ENCODE measurements around the gene GGCX. TPM values are rescaled to one million over a fixed set of nuclear protein-coding genes. Genes with fewer than 3 reads are reported as not detected.
"Not testable (repeated sequence)": the region's sequence is repeated elsewhere in the genome, so short reads cannot be mapped to it uniquely, and the experiment has no call there.

Gene GGCX
- total RNA-seq, 1 donor from 2014 or later = 45.6 TPM

DNA sequence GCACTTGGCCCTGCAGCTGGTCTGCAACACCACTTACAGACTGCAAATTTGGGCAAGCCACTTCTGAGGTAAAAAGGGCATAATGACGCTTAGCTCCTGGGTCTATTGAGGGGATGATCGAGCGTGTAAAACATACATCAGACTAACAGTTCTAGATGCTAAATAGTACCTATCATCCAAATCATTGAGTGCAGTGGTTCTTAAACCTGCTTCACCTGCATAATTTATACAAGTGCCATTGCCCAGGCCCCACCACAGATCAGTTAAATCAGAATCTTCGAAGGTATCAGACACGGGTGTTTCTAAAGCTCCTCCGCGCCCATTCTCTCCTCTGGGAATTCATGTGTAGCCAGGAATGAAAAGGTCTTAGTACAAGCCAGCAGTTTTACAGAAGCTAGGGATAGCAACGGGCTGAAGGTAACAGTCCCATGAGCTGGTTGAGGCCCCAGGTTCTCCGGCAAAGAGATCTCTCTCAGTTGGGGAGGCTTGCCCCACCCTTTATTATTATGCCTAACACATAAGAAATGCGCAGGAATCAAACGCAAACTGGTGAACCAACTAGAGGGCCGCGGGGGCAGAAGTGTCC, 33.5 kb upstream of the GGCX start:
- no peak for DNase-seq (ENCODE audit: low spot score)

DNA sequence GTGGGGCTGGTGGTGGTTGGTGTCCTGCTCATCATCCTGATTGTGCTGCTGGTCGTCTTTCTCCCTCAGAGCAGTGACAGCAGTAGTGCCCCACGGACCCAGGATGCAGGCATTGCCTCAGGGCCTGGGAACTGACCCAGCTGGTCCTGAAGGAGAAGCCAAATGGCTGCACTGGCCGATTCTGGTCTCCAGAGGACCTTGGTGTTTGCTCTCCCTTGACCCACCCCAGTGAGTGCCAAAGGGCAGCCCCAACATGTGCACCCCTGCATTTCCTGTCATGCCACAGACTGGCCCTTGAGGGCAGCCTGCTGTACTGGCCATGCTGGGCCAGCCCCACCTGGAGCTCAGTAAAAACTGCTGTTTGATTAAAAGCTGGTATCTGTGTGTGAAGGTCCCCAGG, 31.7 kb upstream of the GGCX start:
- no peak for DNase-seq (ENCODE audit: low spot score)

GRCh38 chr2:85592299-85592698, 31.0 kb upstream of the GGCX start:
- not testable (repeated sequence) for DNase-seq (ENCODE audit: low spot score)

GRCh38 chr2:85591563-85591962, 30.3 kb upstream of the GGCX start:
- no peak for DNase-seq (ENCODE audit: low spot score)

DNA sequence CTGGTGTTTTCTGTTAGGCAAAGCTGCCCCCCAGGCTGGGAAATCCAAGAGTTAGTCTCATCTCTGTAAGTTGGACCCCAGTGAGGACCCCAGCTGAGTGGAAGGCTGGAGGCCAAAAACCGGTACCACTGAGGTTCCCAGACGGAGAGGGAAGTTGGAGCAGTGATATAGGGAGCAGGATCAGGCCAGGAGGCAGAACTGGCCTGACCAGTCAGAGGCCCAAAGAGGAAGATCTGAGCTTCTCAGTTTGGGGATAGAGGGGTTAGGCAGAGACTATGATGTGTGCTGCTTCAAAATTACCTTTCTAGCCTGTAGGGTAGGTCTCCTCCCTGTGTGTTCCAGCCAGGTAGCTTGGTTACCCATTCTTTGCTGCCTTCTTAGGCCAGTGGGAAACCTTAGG, 29.7 kb upstream of the GGCX start:
- DNase-seq (ENCODE audit: low spot score) = no peak

GRCh38 chr2:85589982-85590791, 28.9 kb upstream of the GGCX start:
- DNase-seq (ENCODE audit: low spot score) = no peak

DNA sequence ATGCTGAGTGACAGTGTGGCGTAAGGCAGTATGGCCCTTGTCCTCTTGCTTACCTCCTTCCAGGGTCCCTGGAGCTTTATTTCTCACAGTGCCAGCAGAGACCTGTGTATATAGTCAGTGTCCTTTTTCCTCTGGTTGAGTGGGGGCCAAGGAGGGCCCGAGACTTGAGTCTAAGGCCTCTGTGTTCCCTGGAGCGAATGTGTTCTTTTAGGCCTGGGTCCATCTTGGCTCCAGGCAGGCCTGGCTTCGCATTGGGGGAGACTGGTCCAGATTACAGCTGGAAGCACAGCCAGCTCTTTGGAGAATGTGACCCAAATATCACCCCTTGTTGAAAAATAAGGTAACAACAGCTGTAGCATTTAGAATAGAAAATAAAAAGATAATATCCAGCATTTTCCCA, 27.9 kb upstream of the GGCX start:
- DNase-seq (ENCODE audit: low spot score) = no peak

DNA sequence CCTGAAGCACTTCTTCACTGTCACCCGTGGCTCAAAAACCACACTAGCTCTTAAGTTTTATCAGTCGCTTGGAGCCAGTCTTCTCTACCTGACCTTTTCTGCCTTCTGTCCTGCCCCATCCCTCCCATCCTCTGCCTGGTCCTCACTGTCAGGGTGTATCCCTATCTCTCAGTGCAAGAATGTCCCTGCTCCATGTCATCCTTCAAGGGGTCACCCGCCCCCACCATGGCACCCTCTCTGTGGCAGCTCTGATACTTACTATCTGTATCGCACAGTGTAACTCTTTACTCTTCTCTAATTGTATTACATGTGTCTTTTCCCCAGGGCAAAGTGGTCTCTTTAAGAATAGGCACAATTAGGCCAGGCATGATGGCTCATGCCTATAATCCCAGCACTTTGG, 27.4 kb upstream of the GGCX start:
- no peak for DNase-seq (ENCODE audit: low spot score)

DNA sequence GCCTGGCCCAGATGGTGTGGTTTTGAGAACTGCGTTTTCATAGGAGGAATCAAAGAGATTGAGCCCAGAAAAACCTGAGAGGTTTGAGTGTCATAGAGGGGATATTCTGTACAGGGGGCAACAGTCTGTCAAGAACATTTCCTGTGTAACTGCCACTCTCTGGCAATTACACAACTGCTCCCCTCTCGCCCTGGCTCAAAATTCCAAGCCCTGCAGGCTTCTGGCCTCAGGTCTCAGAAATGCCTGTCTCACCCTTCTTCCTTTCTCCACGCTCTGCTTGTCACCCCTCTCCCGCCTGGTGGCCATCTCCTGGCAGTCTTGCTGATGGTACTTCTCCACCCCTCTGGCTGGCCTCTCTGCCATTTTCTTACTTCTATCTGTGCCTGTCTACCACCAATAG, 26.9 kb upstream of the GGCX start:
- no peak for DNase-seq (ENCODE audit: low spot score)

GRCh38 chr2:85585781-85586105, 24.4 kb upstream of the GGCX start:
- DNase-seq (ENCODE audit: low spot score) = no peak

- DNase-seq (ENCODE audit: low spot score) = no peak
Measured at GRCh38 chr2:85584857-85585780, 23.8 kb upstream of the GGCX start.

DNA sequence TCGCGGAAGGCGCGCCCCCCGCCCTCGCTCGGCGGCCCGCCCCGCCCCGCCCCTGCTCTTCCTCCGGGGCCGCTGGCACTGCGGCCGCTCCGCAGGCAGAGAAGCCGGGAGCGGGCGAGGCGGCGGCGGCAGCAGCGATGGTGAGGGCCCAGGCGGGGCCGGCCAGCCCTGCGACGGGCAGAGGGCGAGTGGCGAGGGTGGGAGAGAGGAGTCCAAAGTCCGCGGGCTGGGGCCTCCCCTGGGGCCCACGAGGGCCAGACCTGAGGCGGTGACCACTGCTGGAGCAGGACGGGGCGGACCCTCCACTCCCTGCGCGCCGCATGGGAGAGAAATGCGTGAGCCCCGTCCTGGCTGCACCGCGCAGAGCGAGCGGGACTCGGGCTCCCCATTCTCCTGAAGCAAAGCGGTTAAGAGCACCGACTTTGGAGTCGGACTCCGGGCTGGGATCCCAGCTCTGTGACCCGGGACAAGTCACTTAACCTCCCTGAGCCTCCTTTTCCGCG, 23.1 kb upstream of the GGCX start, which contains the start of gene VAMP5:
Gene VAMP5 (plus strand): TSS at position 78 of the 503 bp plus-strand sequence. CDS start 60 bp downstream, at position 138.
- no peak for DNase-seq (ENCODE audit: low spot score)

DNA sequence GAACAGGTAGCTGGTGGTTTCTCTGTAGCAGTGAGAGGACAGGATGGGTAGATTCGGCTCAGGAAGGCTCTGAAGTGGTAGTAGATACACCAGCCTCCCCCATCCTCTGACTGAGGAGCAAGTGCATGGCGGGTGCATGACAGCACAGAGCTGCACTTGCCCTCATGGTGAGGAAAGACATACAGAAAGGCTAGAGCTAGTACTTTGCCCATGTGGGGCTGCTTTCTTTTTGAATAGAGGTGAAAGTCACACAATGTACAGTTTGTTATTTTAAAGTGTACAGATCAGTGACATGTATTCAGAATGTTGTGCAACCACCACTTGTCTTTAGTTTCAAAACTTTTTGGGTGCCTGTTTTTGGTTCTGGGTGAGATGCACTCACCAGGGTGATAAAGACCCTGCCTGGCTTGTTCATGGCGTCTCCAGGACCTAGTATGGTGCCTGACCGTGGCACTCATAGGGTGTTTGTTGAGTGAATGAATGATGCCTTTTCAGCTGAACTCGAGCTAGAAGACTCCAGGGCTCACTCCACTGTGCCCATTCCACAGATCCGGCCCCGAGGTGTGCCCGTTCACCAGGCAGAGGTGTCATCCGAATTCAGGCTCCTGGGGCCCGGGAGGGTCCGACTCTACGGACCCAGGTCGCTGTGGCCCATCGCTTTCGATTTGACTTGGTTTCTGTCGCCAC, 22.5 kb upstream of the GGCX start:
- no peak for DNase-seq (ENCODE audit: low spot score)

DNA sequence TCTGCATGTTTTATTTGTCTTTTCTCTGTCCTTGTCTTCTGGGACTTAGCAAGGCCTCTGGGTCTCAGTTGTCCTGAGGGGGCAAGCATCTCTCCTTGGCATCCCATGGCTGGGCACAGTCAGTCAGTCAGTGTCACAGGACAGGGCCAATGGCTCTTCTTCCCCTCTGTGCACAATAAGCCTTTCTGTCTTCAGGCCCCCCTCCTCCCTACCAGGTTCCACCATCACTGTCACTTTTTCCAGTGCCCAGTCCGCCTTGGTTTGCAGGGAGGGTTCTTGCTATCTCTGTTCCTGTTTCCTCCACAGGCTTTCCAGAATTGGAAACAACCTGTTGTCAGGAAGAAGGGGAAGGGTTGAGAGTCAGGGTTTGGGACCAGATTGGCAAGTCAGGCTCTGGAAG, 21.2 kb upstream of the GGCX start:
- no peak for DNase-seq (ENCODE audit: low spot score)

DNA sequence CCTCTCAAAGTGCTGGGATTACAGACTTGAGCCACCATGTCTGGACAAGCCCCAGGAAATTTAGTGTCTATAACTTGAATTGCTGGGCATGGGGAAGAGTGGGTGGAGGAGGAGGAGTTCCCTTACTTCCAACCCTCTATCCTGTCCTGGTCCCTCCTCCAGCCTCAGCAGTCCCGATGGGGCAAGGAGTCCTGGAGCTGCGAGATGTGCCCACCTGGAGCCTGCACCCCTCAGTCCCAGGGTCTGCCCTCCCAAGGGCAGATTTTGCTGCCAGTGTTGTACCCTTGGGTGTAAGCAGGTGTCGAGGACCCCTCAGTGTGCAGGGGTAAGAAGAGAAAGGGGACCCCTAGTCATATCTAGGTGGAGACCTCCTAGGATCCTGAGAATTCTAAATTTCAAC, 18.9 kb upstream of the GGCX start:
- no peak for DNase-seq (ENCODE audit: low spot score)

- DNase-seq (ENCODE audit: low spot score) = no peak
Measured at GRCh38 chr2:85579266-85579935, 18.1 kb upstream of the GGCX start.

DNA sequence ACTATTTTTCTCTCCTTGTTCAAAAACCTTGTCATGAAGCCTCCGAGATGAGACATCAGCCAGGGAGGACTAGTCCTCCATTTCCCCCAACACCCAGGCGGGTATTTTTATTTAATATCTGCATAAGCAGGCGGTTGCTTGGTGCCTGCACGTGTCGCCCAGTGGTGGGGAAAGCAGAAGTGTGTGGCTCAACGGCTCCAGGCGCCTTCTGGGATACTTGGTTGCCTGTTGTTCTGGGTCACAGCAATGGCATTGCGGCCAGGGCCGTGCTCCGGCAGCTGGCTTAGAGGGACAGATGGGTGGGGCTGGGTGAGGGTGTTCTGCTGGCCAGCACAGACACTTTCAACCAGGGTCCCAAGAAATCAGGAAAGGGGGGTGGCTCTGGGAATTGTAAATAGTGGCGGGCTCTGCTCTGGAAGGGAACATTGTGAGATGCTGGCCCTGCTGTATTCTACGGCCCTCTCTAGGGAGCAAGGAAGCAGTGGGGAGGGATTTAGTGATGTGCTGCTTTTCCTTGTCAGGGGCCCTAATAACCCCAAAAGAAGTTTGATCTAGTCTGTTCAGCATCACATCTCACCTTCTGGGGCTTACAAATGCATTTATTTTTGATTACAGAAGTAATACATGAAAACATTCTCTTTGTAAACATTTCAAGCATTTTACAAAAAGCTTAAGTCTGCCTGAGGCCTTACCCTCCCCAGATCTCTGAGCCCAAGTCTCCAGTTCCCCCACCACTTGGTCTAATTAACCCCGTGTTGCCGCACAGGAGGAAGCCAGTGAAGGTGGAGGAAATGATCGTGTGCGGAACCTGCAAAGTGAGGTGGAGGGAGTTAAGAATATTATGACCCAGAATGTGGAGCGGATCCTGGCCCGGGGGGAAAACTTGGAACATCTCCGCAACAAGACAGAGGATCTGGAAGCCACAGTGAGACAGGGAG, 17.2 kb upstream of the GGCX start:
- DNase-seq (ENCODE audit: low spot score) = no peak

DNA sequence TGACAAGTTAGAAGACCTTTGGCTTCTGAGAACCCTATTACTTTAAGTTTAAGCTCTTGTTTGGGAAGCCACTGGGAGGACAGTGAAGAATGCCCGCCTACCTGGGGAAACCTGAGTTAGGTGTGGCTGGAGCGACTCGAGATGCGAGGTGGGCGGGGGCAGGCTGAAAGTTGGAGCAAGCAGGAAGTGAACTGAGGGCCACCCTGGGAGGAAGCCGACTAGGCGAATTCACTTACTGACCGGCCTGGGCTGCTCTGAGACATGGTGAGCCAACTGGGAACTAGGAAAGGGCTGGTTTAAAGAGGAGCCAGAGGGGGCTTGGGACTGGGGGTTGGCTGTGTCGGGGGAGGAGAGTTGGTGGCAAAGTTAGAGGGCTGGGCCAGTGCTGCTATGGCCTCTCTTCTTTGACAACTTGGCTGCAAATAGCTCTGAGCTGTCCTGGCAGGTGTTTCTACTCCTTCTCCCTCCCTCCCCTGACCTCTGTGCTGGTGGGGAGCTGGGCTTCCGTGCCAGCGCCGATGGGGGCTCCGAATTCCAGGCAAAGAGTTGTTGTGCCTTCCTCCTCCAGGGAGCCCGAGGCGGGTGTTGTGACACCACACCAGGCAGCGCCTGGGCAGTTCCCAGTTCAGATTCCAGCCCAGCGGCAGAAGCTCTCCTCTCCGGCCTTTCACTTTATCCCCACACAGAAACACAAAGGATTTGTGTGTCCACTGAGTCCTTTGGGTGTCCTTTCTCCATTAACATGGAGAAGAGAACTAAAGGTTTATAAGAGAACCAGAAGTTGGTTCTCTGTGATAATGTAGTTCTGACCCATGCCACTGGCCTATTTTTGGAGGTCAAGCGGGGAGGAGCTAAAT, 16.3 kb upstream of the GGCX start, which contains the start of gene VAMP8:
Gene VAMP8 (plus strand): TSS at position 201 of the 857 bp plus-strand sequence. CDS start 61 bp downstream, at position 262.
- no peak for DNase-seq (ENCODE audit: low spot score)

DNA sequence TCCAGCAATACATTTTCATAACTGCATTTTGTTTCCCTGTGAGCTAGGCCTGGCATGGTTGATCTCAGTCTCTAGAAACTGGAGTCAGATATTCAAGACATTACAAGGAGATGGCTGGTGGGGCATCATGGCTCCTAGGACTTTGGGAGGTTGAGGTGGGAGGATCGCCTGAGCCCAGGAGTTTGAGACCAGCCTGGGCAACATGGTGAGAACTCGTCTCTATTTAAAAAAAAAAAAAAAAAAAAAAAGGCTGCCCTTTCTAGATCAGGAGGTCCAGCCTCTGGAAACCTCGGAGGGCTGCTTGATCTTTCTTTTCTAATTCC, 15.7 kb upstream of the GGCX start:
- no peak for DNase-seq (ENCODE audit: low spot score)
